ENCODE data around the gene PTK6.
"Not testable (repeated sequence)": the region's sequence is repeated elsewhere in the genome, so short reads cannot be mapped to it uniquely, and the experiment has no call there.

Gene PTK6

DNA sequence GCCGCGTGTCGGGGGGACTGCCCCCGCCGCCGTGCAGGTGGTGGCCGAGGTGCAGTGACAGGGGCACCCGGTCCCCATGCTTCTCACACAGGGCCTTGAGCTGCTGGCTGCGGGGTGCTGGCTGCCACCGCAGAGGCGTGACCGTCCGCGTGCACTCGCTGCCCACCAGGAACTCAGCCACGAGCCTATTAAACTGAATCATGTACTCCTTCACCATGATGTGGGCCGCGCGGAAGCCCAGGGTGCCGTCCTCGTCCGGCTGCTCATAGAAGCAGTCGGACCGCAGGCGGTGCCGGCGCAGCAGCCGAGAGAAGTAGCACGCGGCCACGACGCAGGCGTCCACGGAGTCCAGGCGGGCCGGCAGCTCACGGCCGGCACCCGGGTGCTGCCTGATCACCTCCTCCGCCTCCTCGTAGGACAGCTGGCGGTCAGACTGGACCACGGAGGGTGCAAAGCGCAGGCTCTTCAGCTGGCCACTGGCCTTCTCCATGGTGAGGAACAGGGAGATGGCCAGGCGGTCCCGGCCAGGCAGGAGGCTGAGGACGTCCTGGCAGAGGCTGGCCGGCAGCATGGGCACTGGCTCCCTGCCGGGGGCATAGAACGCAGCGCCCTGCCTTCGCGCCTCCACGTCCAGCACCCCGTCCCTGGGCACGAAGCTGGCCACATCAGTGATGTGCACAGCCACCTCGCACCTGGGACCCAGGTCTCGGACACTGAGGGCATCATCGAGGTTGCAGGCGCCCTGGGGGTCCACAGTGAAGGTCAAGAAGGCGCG lies 27.0 kb upstream of the PTK6 start:
- Mint-ChIP-seq H3K27ac (no peak overlapping the region), H3K4me3 (no peak overlapping the region), H3K27me3 (no peaks in the 10 kb centered on the region), H3K9me3 (no peaks in the 10 kb centered on the region), H3K36me3 (ENCODE audit: low read depth) (peaks cover 4% of the 10 kb centered on the region), H3K4me1 (ENCODE audit: low read depth) (peaks cover 23% of the 10 kb centered on the region)

DNA sequence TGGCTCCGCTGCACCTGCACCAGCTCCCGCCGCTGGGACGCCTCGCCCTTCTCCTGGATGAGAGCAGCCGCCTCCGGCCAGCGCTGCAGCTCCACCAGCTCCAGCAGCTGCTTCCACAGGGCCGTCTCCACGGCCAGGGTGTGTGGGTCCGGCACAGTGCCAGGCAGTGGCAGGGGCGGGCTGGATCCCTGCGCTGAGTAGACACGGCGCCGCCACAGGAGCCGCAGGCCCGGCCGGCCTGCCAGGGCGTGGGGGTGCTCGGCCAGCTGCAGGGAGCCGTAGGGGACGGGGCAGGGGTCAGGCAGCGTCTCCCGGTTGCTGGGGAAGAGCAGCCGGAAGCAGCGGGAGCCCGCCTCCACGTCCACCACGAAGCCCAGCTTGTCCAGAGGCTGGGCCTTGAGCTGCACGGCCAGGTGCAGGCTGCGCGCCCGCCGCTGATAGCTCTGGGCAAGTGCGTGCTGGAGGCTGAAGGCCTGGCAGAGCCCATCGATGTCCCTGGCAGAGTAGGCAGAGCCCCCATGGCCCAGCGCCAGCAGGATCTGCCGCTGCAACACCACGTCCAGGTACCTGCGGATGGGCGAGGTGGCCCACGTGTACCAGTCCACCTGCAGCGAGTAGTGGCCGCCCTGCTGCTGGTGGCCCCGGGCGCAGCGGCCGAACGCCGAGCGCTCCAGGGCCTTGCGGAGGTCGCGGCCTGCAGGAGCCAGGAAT lies 26.2 kb upstream of the PTK6 start:
- Mint-ChIP-seq H3K27me3 (no peaks in the 10 kb centered on the region), H3K9me3 (no peaks in the 10 kb centered on the region), H3K4me3 (no peak overlapping the region), H3K4me1 (ENCODE audit: low read depth) (peaks cover 15% of the 10 kb centered on the region), H3K27ac (no peak overlapping the region), H3K36me3 (ENCODE audit: low read depth) (peaks cover 4% of the 10 kb centered on the region)

DNA sequence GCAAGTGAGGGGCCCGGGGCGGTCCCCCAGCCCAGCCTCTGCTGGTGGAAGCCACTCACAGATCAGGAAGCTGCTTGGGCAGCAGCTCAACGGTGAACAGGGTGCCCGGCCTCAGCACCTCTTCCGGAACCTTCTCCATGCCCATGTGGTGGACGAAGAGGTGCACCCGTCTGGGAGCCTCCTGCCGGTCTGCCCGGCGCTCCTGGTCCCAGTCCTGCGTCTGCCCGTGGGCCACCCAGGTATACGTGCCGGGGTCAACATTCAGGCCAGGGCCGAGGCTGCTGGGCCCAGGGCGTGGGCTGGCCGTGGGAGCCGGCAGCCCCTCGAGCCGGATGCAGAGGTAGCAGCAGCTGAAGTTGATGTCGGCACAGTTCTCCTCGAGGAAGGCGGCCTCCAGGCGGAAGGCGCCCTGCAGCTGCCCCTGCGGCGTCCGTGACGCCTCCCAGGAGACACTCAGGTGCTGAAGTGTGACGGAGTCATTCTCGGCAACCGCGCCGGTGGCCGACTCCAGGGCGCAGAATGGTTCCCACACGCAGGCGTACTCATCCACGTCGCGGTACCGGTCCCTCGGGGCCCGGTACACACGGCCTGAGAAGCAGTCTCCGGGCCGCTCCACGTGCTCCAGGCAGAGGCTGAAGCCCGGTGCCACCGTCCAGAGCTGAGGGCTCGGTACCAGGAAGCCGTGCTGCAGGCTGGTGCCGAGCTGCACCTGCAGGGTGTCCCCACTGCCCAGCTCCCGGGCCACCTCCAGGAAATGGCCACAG lies 25.5 kb upstream of the PTK6 start:
- Mint-ChIP-seq H3K4me1 (ENCODE audit: low read depth) (peaks cover 8% of the 10 kb centered on the region), H3K36me3 (ENCODE audit: low read depth) (peaks cover 4% of the 10 kb centered on the region), H3K9me3 (no peaks in the 10 kb centered on the region), H3K27ac (no peak overlapping the region), H3K4me3 (no peak overlapping the region), H3K27me3 (no peaks in the 10 kb centered on the region)

DNA sequence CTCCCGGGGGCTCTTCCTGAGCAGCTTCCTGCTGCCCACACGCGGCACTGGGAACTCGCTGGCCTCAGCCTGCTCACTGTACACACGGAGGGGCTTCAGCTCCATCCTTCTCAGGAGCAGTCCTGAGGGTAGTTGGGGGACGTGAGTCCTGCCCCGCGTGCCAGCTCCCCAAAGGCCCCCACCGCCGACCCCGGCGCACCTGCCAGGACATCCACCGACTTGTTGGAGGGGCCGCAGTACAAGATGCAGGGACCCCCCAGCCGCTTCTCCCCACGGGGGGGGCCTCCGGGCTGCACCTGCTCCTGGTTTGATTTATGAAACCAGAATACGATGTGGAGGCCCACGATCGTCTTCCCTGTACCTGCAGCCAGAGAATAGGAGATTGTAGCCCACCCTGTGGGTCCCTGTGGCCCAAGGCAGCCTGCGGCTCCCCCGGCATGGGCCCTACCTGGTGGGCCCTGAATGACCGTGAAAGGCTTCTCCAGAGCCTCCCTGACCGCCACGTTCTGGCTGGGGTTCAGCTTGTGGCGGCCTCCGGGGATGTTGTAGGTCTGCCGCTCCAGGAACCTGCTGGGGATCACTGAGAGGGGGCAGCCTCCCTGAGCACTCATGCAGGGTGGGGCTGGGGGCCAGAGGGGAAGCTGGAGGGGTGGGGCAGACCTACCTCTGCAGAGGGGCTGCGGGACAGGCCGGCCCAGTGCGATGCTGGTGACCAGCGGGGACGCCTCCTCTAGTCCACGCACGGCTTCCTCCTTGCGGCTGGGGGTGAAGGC lies 24.6 kb upstream of the PTK6 start:
- peaks cover 4% of the 10 kb centered on the region for H3K36me3 Mint-ChIP-seq (ENCODE audit: low read depth)
- H3K4me1 Mint-ChIP-seq (ENCODE audit: low read depth): no peaks in the 10 kb centered on the region
- no peaks in the 10 kb centered on the region for H3K27me3 Mint-ChIP-seq

DNA sequence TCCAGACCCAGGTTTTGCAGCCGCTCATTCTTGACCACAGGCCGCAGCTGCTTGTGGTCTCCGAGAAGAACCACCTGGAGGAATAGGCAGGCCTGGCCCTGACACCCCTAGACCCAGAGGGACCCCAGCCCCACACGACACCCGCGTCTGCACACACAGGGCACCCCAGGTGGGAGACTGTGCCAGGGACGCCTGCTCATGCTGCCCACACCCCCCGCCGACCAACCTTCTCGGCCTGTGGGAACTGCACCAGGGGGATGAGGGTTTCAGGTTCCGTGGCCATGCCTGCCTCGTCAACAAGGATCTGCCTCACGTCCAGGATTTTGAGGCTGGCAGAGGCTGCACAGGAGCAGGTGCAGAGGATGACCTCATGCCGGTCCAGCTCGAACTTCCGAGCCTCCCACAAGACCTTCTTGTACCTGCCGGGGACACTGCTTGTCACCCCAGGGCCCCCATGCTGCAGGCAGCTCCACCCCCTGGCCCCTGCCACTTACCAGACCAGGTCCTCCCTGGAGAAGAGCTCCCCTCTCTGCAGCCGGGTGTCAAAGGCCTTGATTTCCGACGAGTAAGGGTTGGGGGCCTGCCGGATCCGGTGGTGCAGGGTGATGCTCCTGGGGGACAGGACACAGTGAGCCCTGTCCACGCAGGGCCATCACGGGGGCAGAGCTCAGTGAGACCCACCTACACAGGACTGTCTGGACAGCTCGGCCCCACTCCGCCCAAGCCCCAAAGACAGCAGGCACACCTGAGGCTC lies 23.9 kb upstream of the PTK6 start:
- Mint-ChIP-seq H3K27me3 (no peaks in the 10 kb centered on the region), H3K4me3 (no peak overlapping the region), H3K36me3 (ENCODE audit: low read depth) (peaks cover 4% of the 10 kb centered on the region), H3K27ac (no peak overlapping the region), H3K9me3 (no peaks in the 10 kb centered on the region), H3K4me1 (ENCODE audit: low read depth) (no peaks in the 10 kb centered on the region)

More for the DNA sequence above, 24.6 kb upstream of the PTK6 start:
- H3K9me3 Mint-ChIP-seq: no peaks in the 10 kb centered on the region
- H3K27ac Mint-ChIP-seq: no peak overlapping the region
- no peak overlapping the region for H3K4me3 Mint-ChIP-seq

DNA sequence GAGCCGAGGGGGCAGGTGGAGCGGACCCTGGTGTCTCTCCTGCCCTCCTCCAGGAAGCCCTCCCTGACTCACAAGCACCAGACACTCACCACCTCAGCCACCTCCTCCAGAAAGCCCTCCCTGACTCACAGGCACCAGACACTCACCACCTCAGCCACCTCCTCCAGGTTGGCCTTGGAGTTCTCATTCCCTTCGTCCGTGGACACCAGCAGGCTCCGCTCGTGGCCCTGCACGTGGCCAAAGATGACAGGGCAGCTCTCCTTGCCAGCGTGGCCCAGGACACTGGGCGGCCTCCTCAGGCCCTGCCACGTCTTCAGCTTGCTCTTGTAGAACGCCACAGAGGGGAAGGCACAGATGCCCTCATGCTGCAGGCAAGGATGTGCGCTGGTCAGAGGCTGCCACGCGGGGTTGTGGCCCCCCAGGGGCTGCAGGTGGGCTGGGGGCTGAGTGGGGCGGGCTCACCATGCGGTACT lies 23.2 kb upstream of the PTK6 start:
- H3K36me3 Mint-ChIP-seq (ENCODE audit: low read depth): peaks cover 4% of the 10 kb centered on the region
- no peaks in the 10 kb centered on the region for H3K4me1 Mint-ChIP-seq (ENCODE audit: low read depth)
- no peaks in the 10 kb centered on the region for H3K9me3 Mint-ChIP-seq
- H3K4me3 Mint-ChIP-seq: no peak overlapping the region
- H3K27ac Mint-ChIP-seq: no peak overlapping the region
- H3K27me3 Mint-ChIP-seq: no peaks in the 10 kb centered on the region

DNA sequence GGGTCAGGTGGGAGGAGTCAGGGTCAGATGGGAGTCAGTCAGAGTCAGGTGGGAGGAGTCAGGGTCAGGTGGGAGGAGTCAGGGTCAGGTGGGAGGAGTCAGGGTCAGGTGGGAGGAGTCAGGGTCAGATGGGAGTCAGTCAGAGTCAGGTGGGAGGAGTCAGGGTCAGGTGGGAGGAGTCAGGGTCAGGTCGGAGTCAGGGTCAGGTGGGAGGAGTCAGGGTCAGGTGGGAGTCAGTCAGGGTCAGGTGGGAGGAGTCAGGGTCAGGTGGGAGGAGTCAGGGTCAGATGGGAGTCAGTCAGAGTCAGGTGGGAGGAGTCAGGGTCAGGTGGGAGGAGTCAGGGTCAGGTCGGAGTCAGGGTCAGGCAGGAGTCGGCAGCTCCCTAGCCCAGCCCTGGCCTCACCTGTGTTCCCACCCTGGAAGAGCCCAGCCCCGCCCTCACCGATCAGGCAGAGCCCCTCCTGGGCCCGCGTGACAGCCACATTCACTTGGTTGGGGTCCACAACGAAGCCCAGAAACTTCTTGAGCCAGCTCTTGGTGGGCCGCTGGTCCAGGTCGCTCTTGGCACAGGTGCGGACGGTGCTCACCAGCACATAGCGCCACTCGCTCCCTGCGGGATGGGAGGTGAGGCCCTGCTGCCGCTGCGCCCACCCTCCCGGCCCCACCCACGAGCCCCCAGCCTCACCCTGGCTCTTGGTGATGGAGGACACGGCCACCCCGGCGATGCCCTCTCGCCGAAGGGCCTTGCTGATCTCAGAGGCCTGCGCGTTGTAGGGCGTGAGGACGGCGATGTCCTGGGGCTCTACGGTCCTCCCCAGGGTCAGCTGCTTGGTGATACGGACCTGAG lies 22.5 kb upstream of the PTK6 start:
- H3K4me1 Mint-ChIP-seq (ENCODE audit: low read depth); H3K27ac Mint-ChIP-seq; H3K27me3 Mint-ChIP-seq; H3K4me3 Mint-ChIP-seq; H3K9me3 Mint-ChIP-seq; H3K36me3 Mint-ChIP-seq (ENCODE audit: low read depth): not testable (repeated sequence)

DNA sequence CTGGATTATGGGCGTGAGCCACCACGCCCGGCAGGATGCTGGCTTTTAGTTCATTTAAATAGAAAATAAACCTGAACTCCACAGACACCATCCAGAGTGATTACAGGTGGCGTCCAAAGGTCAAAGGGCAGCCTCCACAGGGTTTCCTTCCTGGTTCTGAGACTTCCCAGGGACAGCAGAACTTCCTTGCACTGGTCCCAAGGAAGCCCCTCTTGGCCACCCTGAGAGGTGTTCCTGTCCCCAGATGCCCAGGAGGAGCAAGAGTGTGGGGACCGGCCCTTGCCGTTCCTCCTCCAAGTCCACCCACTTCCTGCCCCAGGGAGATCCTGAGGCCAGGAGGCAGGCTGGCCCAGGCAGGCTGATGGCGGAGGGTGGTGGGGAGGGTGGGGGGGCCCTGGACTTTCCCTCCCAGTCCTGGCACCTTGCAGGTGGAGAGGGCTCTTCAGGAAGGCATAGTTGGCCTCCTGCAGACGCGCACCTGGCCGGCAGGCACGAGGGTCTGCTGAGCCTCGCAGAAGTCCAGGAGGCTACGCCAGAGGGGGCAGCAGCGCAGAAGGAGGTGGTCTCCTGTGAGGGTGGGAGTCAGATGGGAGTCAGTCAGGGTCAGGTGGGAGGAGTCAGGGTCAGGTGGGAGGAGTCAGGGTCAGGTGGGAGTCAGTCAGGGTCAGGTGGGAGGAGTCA lies 21.8 kb upstream of the PTK6 start:
- Mint-ChIP-seq H3K27ac (no peak overlapping the region), H3K9me3 (no peaks in the 10 kb centered on the region)

DNA sequence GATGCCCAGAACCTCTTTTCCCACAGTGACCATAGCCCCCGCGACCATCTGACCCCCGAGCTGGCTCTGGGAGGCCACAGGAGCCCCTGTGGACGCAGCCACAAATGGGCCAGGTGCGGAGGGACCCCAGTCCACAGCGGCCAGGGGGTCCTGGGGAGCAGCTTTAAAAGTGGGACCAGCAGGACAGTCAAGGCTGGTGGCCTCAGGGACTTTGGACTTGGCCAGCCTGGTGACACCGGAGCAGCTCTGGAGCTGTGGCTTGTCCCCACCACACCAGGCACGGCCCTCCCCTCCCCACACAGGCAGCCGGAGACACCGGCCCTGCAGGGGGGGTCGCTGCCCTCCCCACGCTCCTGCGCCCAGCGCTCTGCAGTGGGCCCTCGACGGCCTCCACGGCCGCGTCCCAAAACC lies 20.3 kb upstream of the PTK6 start:
- Mint-ChIP-seq H3K4me3 (no peak overlapping the region), H3K4me1 (ENCODE audit: low read depth) (peaks cover 8% of the 10 kb centered on the region), H3K36me3 (ENCODE audit: low read depth) (peaks cover 4% of the 10 kb centered on the region), H3K9me3 (no peaks in the 10 kb centered on the region), H3K27me3 (no peaks in the 10 kb centered on the region), H3K27ac (no peak overlapping the region)

More for the DNA sequence above, 21.8 kb upstream of the PTK6 start:
- no peaks in the 10 kb centered on the region for H3K27me3 Mint-ChIP-seq
- H3K36me3 Mint-ChIP-seq (ENCODE audit: low read depth): peaks cover 4% of the 10 kb centered on the region
- no peak overlapping the region for H3K4me3 Mint-ChIP-seq
- H3K4me1 Mint-ChIP-seq (ENCODE audit: low read depth): no peaks in the 10 kb centered on the region

DNA sequence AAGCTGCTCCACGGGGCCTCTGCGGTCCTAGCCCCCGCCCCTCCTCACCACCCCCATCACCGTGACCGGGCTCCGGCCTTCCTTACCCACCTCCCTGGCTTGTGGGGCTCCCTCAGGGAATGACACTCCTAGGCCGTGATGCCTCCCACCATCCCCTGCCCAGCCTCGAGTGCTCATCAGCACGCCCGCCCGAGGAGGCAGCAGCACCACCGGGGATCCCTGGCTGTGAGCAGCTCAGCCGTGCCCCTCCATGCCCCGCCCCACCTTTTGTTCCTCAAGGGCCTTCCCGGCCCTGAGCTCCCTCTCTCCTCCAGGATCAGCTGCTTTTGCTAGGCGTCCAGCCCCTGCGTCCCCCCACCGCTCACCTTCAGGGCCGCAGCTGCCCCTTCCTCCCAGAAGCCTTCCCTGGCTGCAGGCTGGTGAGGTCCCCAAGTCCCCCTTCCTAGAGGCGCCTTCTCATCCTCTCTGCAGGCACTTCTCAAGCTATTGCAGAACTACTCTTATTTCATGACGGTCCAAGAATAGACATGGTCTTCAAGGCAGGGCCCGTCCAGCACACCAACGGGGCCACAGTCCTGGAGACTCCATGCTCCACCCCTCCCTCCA lies 19.8 kb upstream of the PTK6 start:
- H3K36me3 Mint-ChIP-seq (ENCODE audit: low read depth): peaks cover 4% of the 10 kb centered on the region
- peaks cover 12% of the 10 kb centered on the region for H3K4me1 Mint-ChIP-seq (ENCODE audit: low read depth)
- H3K9me3 Mint-ChIP-seq: no peaks in the 10 kb centered on the region
- no peak overlapping the region for H3K4me3 Mint-ChIP-seq
- H3K27me3 Mint-ChIP-seq: no peaks in the 10 kb centered on the region
- no peak overlapping the region for H3K27ac Mint-ChIP-seq

DNA sequence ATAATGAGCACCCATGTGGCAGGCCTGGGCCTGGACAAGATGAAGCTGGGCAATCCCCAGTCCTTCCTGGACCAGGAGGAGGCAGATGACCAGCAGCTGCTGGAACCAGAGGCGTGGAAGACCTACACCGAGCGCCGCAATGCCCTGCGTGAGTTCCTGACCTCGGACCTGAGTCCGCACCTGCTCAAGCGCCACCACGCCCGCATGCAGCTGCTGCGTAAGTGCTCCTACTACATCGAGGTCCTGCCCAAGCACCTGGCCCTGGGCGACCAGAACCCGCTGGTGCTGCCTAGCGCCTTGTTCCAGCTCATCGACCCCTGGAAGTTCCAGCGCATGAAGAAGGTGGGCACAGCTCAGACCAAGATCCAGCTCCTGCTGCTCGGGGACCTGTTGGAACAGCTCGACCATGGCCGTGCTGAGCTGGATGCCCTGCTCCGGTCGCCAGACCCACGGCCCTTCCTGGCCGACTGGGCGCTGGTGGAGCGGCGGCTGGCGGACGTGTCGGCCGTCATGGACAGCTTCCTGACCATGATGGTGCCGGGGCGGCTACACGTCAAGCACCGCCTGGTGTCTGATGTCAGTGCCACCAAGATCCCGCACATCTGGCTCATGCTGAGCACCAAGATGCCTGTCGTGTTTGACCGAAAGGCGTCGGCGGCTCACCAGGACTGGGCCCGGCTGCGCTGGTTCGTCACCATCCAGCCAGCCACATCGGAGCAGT lies 18.6 kb upstream of the PTK6 start:
- H3K36me3 Mint-ChIP-seq (ENCODE audit: low read depth): peaks cover 4% of the 10 kb centered on the region
- peaks cover 3% of the 10 kb centered on the region for H3K27me3 Mint-ChIP-seq
- H3K4me3 Mint-ChIP-seq: no peak overlapping the region

More for the DNA sequence above, 18.6 kb upstream of the PTK6 start:
- H3K4me1 Mint-ChIP-seq (ENCODE audit: low read depth): peaks cover 12% of the 10 kb centered on the region
- no peaks in the 10 kb centered on the region for H3K9me3 Mint-ChIP-seq
- H3K27ac Mint-ChIP-seq: no peak overlapping the region

All from stimulated activated naive CD8-positive, alpha-beta T cell treated with anti-CD3 and anti-CD28 coated beads, Interleukin-15, Interleukin-2, amounts not matched to agents 100 ng/mL and 50 ng/mL, for 24 hours (primary cell).